ENCODE measurements around the gene IQCF6. TPM values are rescaled to one million over a fixed set of nuclear protein-coding genes. Genes with fewer than 3 reads are reported as not detected.
"Not testable (repeated sequence)": the region's sequence is repeated elsewhere in the genome, so short reads cannot be mapped to it uniquely, and the experiment has no call there.

Gene IQCF6
- total RNA-seq, 1 experiment from 2014 or later = not detected

- H3K9me2 ChIP-seq (ENCODE audit: insufficient read depth); H3K36me3 ChIP-seq (ENCODE audit: low read depth); H3K4me2 ChIP-seq; H3K27ac ChIP-seq; H3K4me3 ChIP-seq; BruUV-seq (replicated peaks); CTCF ChIA-PET; H3F3A ChIP-seq (ENCODE audit: insufficient read depth, low read depth); intact Hi-C loops (cut with micrococcal nuclease; ENCODE audit: unreplicated experiment); DNase-seq; H3K4me1 ChIP-seq (replicated peaks; ENCODE audit: insufficient read depth); H3K79me2 ChIP-seq (ENCODE audit: low read depth); H3K9me3 ChIP-seq (ENCODE audit: insufficient read depth, low read depth); H4K20me1 ChIP-seq (ENCODE audit: insufficient read depth); H2AFZ ChIP-seq; POLR2A ChIA-PET (ENCODE audit: unreplicated experiment): not testable (repeated sequence)
- H3K27me3 ChIP-seq (ENCODE audit: insufficient read depth, low read depth) = peaks cover 32% of the 10 kb centered on the region
Observed at GRCh38 chr3:51742320-51742719, 36.7 kb downstream of the IQCF6 start.

GRCh38 chr3:51739110-51739509 is 39.9 kb downstream of the IQCF6 start:
- H3F3A ChIP-seq (ENCODE audit: insufficient read depth, low read depth) = no peaks in the 10 kb centered on the region
- H4K20me1 ChIP-seq (ENCODE audit: insufficient read depth) = no peaks in the 10 kb centered on the region
- no peak overlapping the region for H3K4me3 ChIP-seq
- no peaks in the 10 kb centered on the region for H3K9me3 ChIP-seq (ENCODE audit: insufficient read depth, low read depth)
- H3K36me3 ChIP-seq (ENCODE audit: low read depth) = no peaks in the 10 kb centered on the region
- no peaks in the 10 kb centered on the region for H3K9me2 ChIP-seq (ENCODE audit: insufficient read depth)
- POLR2A ChIA-PET (ENCODE audit: unreplicated experiment) = interaction anchor here (0.6 kb wide), 1 partner anchor 479 kb away, joined by 3 read pairs; no protein-coding TSS in a partner anchor
- intact Hi-C loops (cut with micrococcal nuclease; ENCODE audit: unreplicated experiment) = no loop called here
- H2AFZ ChIP-seq = no peak overlapping the region
- no TSS peak for BruUV-seq (replicated peaks)
- H3K4me2 ChIP-seq = no peak overlapping the region
- TF ChIP-seq EZH2 (IDR thresholded peaks at IDR 0.05; ENCODE audit: low read depth) (no peak), CTCF (conservative IDR thresholded peaks at IDR 0.05) (no peak)
- no peak for DNase-seq
- no peaks in the 10 kb centered on the region for H3K79me2 ChIP-seq (ENCODE audit: low read depth)
- H3K4me1 ChIP-seq (replicated peaks; ENCODE audit: insufficient read depth) = no peaks in the 10 kb centered on the region
- CTCF ChIA-PET = no interaction called here
- peaks cover 35% of the 10 kb centered on the region for H3K27me3 ChIP-seq (ENCODE audit: insufficient read depth, low read depth)
- H3K27ac ChIP-seq = no peak overlapping the region

GRCh38 chr3:51735950-51736349 is 43.1 kb downstream of the IQCF6 start:
- Histone ChIP-seq H4K20me1 (ENCODE audit: insufficient read depth) (no peaks in the 10 kb centered on the region), H3F3A (ENCODE audit: insufficient read depth, low read depth) (no peaks in the 10 kb centered on the region), H3K9me3 (ENCODE audit: insufficient read depth, low read depth) (no peaks in the 10 kb centered on the region), H3K4me2 (no peak overlapping the region), H2AFZ (no peak overlapping the region), H3K27me3 (ENCODE audit: insufficient read depth, low read depth) (peaks cover 35% of the 10 kb centered on the region), H3K9me2 (ENCODE audit: insufficient read depth) (no peaks in the 10 kb centered on the region), H3K79me2 (ENCODE audit: low read depth) (no peaks in the 10 kb centered on the region), H3K36me3 (ENCODE audit: low read depth) (no peaks in the 10 kb centered on the region), H3K4me1 (replicated peaks; ENCODE audit: insufficient read depth) (no peaks in the 10 kb centered on the region), H3K27ac (no peak overlapping the region), H3K4me3 (no peak overlapping the region)
- no peak for DNase-seq
- CTCF ChIA-PET = no interaction called here
- TF ChIP-seq EZH2 (IDR thresholded peaks at IDR 0.05; ENCODE audit: low read depth) (no peak), CTCF (conservative IDR thresholded peaks at IDR 0.05) (no peak)
- POLR2A ChIA-PET (ENCODE audit: unreplicated experiment) = interaction anchor here (0.6 kb wide), 1 partner anchor 575 kb away, joined by 5 read pairs; no protein-coding TSS in a partner anchor
- intact Hi-C loops (cut with micrococcal nuclease; ENCODE audit: unreplicated experiment) = no loop called here
- no TSS peak for BruUV-seq (replicated peaks)

GRCh38 chr3:51735039-51735438 is 44.0 kb downstream of the IQCF6 start:
- Histone ChIP-seq H3K4me3 (no peak overlapping the region), H3K4me2 (no peak overlapping the region), H3K79me2 (ENCODE audit: low read depth) (no peaks in the 10 kb centered on the region), H3K9me3 (ENCODE audit: insufficient read depth, low read depth) (no peaks in the 10 kb centered on the region), H3K36me3 (ENCODE audit: low read depth) (no peaks in the 10 kb centered on the region), H3F3A (ENCODE audit: insufficient read depth, low read depth) (no peaks in the 10 kb centered on the region), H3K27ac (no peak overlapping the region), H3K4me1 (replicated peaks; ENCODE audit: insufficient read depth) (no peaks in the 10 kb centered on the region), H3K9me2 (ENCODE audit: insufficient read depth) (no peaks in the 10 kb centered on the region), H4K20me1 (ENCODE audit: insufficient read depth) (no peaks in the 10 kb centered on the region), H3K27me3 (ENCODE audit: insufficient read depth, low read depth) (peaks cover 27% of the 10 kb centered on the region), H2AFZ (no peak overlapping the region)
- DNase-seq = no peak
- TF ChIP-seq EZH2 (IDR thresholded peaks at IDR 0.05; ENCODE audit: low read depth) (no peak), CTCF (conservative IDR thresholded peaks at IDR 0.05) (no peak)
- CTCF ChIA-PET = no interaction called here
- intact Hi-C loops (cut with micrococcal nuclease; ENCODE audit: unreplicated experiment) = no loop called here
- BruUV-seq (replicated peaks) = no TSS peak
- POLR2A ChIA-PET (ENCODE audit: unreplicated experiment) = no interaction called here

All from PC-9 (cell line).